DMS153 (cell line): ENCODE data around the gene EDEM1.
A peak's percentile ranks its signal among the peaks of the same experiment; 100 is the strongest.
"Not testable (repeated sequence)": the region's sequence is repeated elsewhere in the genome, so short reads cannot be mapped to it uniquely, and the experiment has no call there.

Experiments used
- DNase-seq: peaks from one replicate; lab custom pipeline; 2025; lab: John Stamatoyannopoulos, UW

The EDEM1 gene

GRCh38 chr3:5187156-5187919 lies at the start of gene EDEM1:
Gene EDEM1 (plus strand): TSS chr3:5187707. CDS start chr3:5187806, 99 bp downstream.
- DNase-seq, result peak; percentile 64

- DNase-seq, result no peak
These were observed 49.1 kb upstream of the EDEM1 start for GRCh38 chr3:5138214-5138981.

GRCh38 chr3:5140230-5140621 lies 47.3 kb upstream of the EDEM1 start:
- DNase-seq, result no peak

- DNase-seq, result no peak
These were observed 46.7 kb upstream of the EDEM1 start for GRCh38 chr3:5140839-5141238.

- no peak for DNase-seq
These were observed 45.7 kb upstream of the EDEM1 start for GRCh38 chr3:5141760-5142159.

GRCh38 chr3:5143464-5143863 lies 44.0 kb upstream of the EDEM1 start:
- no peak for DNase-seq

GRCh38 chr3:5144316-5144994 lies 43.1 kb upstream of the EDEM1 start:
- peak; percentile 13 for DNase-seq

GRCh38 chr3:5145120-5145519 lies 42.4 kb upstream of the EDEM1 start:
- no peak for DNase-seq

- not testable (repeated sequence) for DNase-seq
These were observed 40.4 kb upstream of the EDEM1 start for GRCh38 chr3:5147152-5147551.

GRCh38 chr3:5149306-5149880 lies 38.1 kb upstream of the EDEM1 start:
- DNase-seq, result no peak

- no peak for DNase-seq
These were observed 35.9 kb upstream of the EDEM1 start for GRCh38 chr3:5151586-5151985.

- DNase-seq, result no peak
These were observed 34.4 kb upstream of the EDEM1 start for GRCh38 chr3:5153074-5153473.

GRCh38 chr3:5155241-5155640 lies 32.3 kb upstream of the EDEM1 start:
- no peak for DNase-seq

- no peak for DNase-seq
These were observed 27.2 kb upstream of the EDEM1 start for GRCh38 chr3:5160321-5160720.

- no peak for DNase-seq
These were observed 26.3 kb upstream of the EDEM1 start for GRCh38 chr3:5160940-5161858.

- DNase-seq, result no peak
These were observed 25.4 kb upstream of the EDEM1 start for GRCh38 chr3:5162102-5162501.

- DNase-seq, result no peak
These were observed 21.8 kb upstream of the EDEM1 start for GRCh38 chr3:5165698-5166097.

- DNase-seq, result no peak
These were observed 20.7 kb upstream of the EDEM1 start for GRCh38 chr3:5166846-5167245.

- no peak for DNase-seq
These were observed 19.4 kb upstream of the EDEM1 start for GRCh38 chr3:5168110-5168509.

GRCh38 chr3:5169807-5170206 lies 17.7 kb upstream of the EDEM1 start:
- DNase-seq, result no peak

- no peak for DNase-seq
These were observed 16.5 kb upstream of the EDEM1 start for GRCh38 chr3:5170975-5171374.
